Aorta (tissue), 5 donors: ENCODE measurements around the gene COMTD1. TPM values are rescaled to one million over a fixed set of nuclear protein-coding genes. Genes with fewer than 3 reads are reported as not detected.
A peak's percentile ranks its signal among the peaks of the same experiment; 100 is the strongest.

Experiments
- ATAC-seq: fragments of 200-7000 bp; cut with Tn5 transposase; one replicate; pipeline ENCODE4 v1.9.1; 2022; ENCODE audit warnings: moderate library complexity; ENCODE audit not compliant: low FRiP score
- DNase-seq, 2 donors: peaks; one replicate each; pipeline ENCODE4 v3.0.0-alpha.2; 2020
- H3K27ac ChIP-seq, 2 donors: one replicate each; pipeline ENCODE4 v1.5.1; 2013; ENCODE audit warnings: low read length in 2 of 2, mild to moderate bottlenecking in 2 of 2, moderate library complexity in 2 of 2, control low read depth in 1 of 2, inconsistent platforms in 1 of 2, low read depth in 1 of 2
- H3K27me3 ChIP-seq, 2 donors: one replicate each; pipeline ENCODE4 v1.6.1; 2013; ENCODE audit warnings: control low read depth in 1 of 2, low read length in 1 of 2, mild to moderate bottlenecking in 1 of 2, moderate library complexity in 1 of 2; ENCODE audit not compliant: insufficient read depth in 2 of 2, control insufficient read depth in 1 of 2
- H3K36me3 ChIP-seq, 2 donors: one replicate each; pipeline ENCODE4 v1.6.1; 2013; ENCODE audit warnings: control low read depth in 1 of 2, low read length in 1 of 2, mild to moderate bottlenecking in 1 of 2; ENCODE audit not compliant: insufficient read depth in 2 of 2, control insufficient read depth in 1 of 2
- H3K4me1 ChIP-seq, 2 donors: one replicate each; pipeline ENCODE4 v1.6.1; 2013; ENCODE audit warnings: low read length in 2 of 2, control low read depth in 1 of 2, mild to moderate bottlenecking in 1 of 2, moderate library complexity in 1 of 2; ENCODE audit not compliant: insufficient read depth in 2 of 2, control insufficient read depth in 1 of 2
- H3K4me3 ChIP-seq, 2 donors: one replicate each; pipeline ENCODE4 v1.5.1; 2013; ENCODE audit warnings: low read length in 2 of 2, control low read depth in 1 of 2, mild to moderate bottlenecking in 1 of 2
- H3K9me3 ChIP-seq: one replicate; pipeline ENCODE4 v1.6.1; 2013; ENCODE audit warnings: mild to moderate bottlenecking, low read length; ENCODE audit not compliant: control insufficient read depth
- WGBS, 2 donors: extraction: QIAGEN DNeasy Blood & Tissue Kit; methylation state at CpG; one replicate each; pipeline ENCODE4 v1.1.7; 2013; 5-methylcytosine and 5-hydroxymethylcytosine counted together
- intact Hi-C, 2 donors: fragments of 100-400 bp; cut with DNase I; formaldehyde crosslinking; loops; one replicate each; pipeline versions ENCODE4 v1.14.2 to v1.15.0; 2022
- polyA plus RNA-seq, 2 donors: library from polyadenylated mRNA; stranded (reverse); fragments of 200-250 nt; gene quantifications; one replicate each; pipeline ENCODE4 v1.2.3, GENCODE V29; 2013
- total RNA-seq, 2 donors: library from RNA; stranded (reverse); fragmentation: NEBNext Ultra II Directional; extraction: Animal tissue kit (Norgen Biotek cat#: 25700); gene quantifications; one replicate each; pipeline ENCODE4 v1.2.1, GENCODE V29; 2021
- donor health status: healthy with polysubstance abuse.
- donor health status: Bipolar disorder and iron deficiency.
- donor health status: DM: no; HTN: no; CAD: no.
- donor health status: DM: no; HTN: no; CAD: no.
- donor health status: DM: yes; HTN: yes; CAD: no.

COMTD1 gene
- total and polyA plus RNA-seq, 4 donors, result 12.9 to 60.8 (median 22.7) TPM

GRCh38 chr10:75269605-75270004 lies 33.8 kb upstream of the COMTD1 start:
- no peaks in the 10 kb centered on the region for H3K4me1 ChIP-seq
- intact Hi-C loops, result no loop called here
- ATAC-seq (no peak), DNase-seq (peak in 1 of 2 donors; percentile 49)
- no peaks in the 10 kb centered on the region for H3K9me3 ChIP-seq
- no peak overlapping the region for H3K27ac ChIP-seq
- WGBS, 2 donors, result 97% methylated on average over 5 of the region's 5 CpGs
- H3K36me3 ChIP-seq, result no peaks in the 10 kb centered on the region
- no peaks in the 10 kb centered on the region for H3K27me3 ChIP-seq
- no peak overlapping the region for H3K4me3 ChIP-seq

GRCh38 chr10:75266945-75267344 lies 31.2 kb upstream of the COMTD1 start:
- 83 to 86% methylated on average over 5 of the region's 5 CpGs for WGBS, 2 donors
- DNase-seq, result no peak
- Histone ChIP-seq H3K4me3 (no peak overlapping the region), H3K4me1 (no peaks in the 10 kb centered on the region), H3K27ac (no peak overlapping the region), H3K27me3 (no peaks in the 10 kb centered on the region), H3K36me3 (no peaks in the 10 kb centered on the region), H3K9me3 (no peaks in the 10 kb centered on the region)
- intact Hi-C loops, result no loop called here
- no peak for ATAC-seq

- WGBS, 2 donors, result 74 to 82% methylated on average over 6 of the region's 6 CpGs
- Histone ChIP-seq H3K27me3 (no peaks in the 10 kb centered on the region), H3K36me3 (no peaks in the 10 kb centered on the region), H3K9me3 (peaks cover 2% of the 10 kb centered on the region), H3K4me1 (no peaks in the 10 kb centered on the region), H3K4me3 (no peak overlapping the region), H3K27ac (no peak overlapping the region)
- intact Hi-C loops, result no loop called here
- ATAC-seq (no peak), DNase-seq (peak in 1 of 2 donors; percentile 28)
These were observed 30.1 kb upstream of the COMTD1 start for GRCh38 chr10:75265856-75266255.

- H3K27me3 ChIP-seq, result no peaks in the 10 kb centered on the region
- no peaks in the 10 kb centered on the region for H3K4me1 ChIP-seq
- ATAC-seq, result peak; percentile 11
- 100% methylated on average over 1 of the region's 1 CpG for WGBS, 2 donors
- no peak overlapping the region for H3K4me3 ChIP-seq
- intact Hi-C loops, result no loop called here
- peak in 1 of 2 donors; percentile 67 for DNase-seq
- H3K27ac ChIP-seq, result no peak overlapping the region
- no peaks in the 10 kb centered on the region for H3K36me3 ChIP-seq
- H3K9me3 ChIP-seq, result peaks cover 2% of the 10 kb centered on the region
These were observed 28.0 kb upstream of the COMTD1 start for GRCh38 chr10:75263806-75264205.

GRCh38 chr10:75261813-75262705 lies 26.3 kb upstream of the COMTD1 start:
- Histone ChIP-seq H3K27ac (no peak overlapping the region), H3K36me3 (no peaks in the 10 kb centered on the region), H3K4me1 (no peaks in the 10 kb centered on the region), H3K9me3 (peaks cover 2% of the 10 kb centered on the region), H3K27me3 (no peaks in the 10 kb centered on the region), H3K4me3 (no peak overlapping the region)
- intact Hi-C loops, result no loop called here
- peak in 1 of 2 donors; percentile 66 for DNase-seq
- no peak for ATAC-seq
- 73 to 77% methylated on average over 25 of the region's 25 CpGs for WGBS, 2 donors

GRCh38 chr10:75260990-75261389 lies 25.2 kb upstream of the COMTD1 start:
- intact Hi-C loops, result no loop called here
- ATAC-seq, result no peak
- peak in 1 of 2 donors; percentile 3 for DNase-seq
- 65 to 80% methylated on average over 3 of the region's 3 CpGs for WGBS, 2 donors
- Histone ChIP-seq H3K9me3 (peaks cover 2% of the 10 kb centered on the region), H3K4me1 (no peaks in the 10 kb centered on the region), H3K4me3 (no peak overlapping the region), H3K27ac (no peak overlapping the region), H3K36me3 (no peaks in the 10 kb centered on the region), H3K27me3 (no peaks in the 10 kb centered on the region)

- Histone ChIP-seq H3K27ac (no peak overlapping the region), H3K36me3 (no peaks in the 10 kb centered on the region), H3K27me3 (no peaks in the 10 kb centered on the region), H3K4me3 (no peak overlapping the region), H3K4me1 (no peaks in the 10 kb centered on the region), H3K9me3 (peaks cover 3% of the 10 kb centered on the region)
- ATAC-seq (no peak), DNase-seq (peak in 1 of 2 donors; percentile 3)
- intact Hi-C loops, result no loop called here
- 98 to 99% methylated on average over 2 of the region's 2 CpGs for WGBS, 2 donors
These were observed 19.0 kb upstream of the COMTD1 start for GRCh38 chr10:75254739-75255138.

- peak in 1 of 2 donors; percentile 6 for DNase-seq
- Histone ChIP-seq H3K4me3 (no peak overlapping the region), H3K27me3 (no peaks in the 10 kb centered on the region), H3K9me3 (peaks cover 3% of the 10 kb centered on the region), H3K4me1 (no peaks in the 10 kb centered on the region), H3K27ac (no peak overlapping the region), H3K36me3 (no peaks in the 10 kb centered on the region)
- intact Hi-C loops, result no loop called here
- ATAC-seq, result no peak
- 98 to 100% methylated on average over 1 of the region's 1 CpG for WGBS, 2 donors
These were observed 17.8 kb upstream of the COMTD1 start for GRCh38 chr10:75253281-75254220.
